ENCODE results near the gene TMEM254.
"Not testable (repeated sequence)": the region's sequence is repeated elsewhere in the genome, so short reads cannot be mapped to it uniquely, and the experiment has no call there.

The TMEM254 gene

GRCh38 chr10:80133687-80134086 is 55.2 kb downstream of the TMEM254 start:
- DNase-seq: not testable (repeated sequence)

GRCh38 chr10:80136134-80136571 is 57.7 kb downstream of the TMEM254 start:
- no peak for DNase-seq

GRCh38 chr10:80137031-80137862 is 58.8 kb downstream of the TMEM254 start:
- DNase-seq: no peak

- no peak for DNase-seq
Measured at GRCh38 chr10:80137920-80138319, 59.5 kb downstream of the TMEM254 start.

GRCh38 chr10:80139265-80139664 is 60.8 kb downstream of the TMEM254 start:
- DNase-seq: no peak

GRCh38 chr10:80140251-80140650 is 61.8 kb downstream of the TMEM254 start:
- no peak for DNase-seq

GRCh38 chr10:80141696-80142460 is 63.4 kb downstream of the TMEM254 start:
- no peak for DNase-seq

All from activated CD4-positive, alpha-beta T cell treated with anti-CD3 and anti-CD28 coated beads, Interleukin-2, amount 50 U/mL, for 4 hours (primary cell).